Neural cell (in vitro differentiated cells): ENCODE data around the gene LRIT1.

ENCODE experiments used
- EP300 ChIP-seq: fragments of 450-650 bp; conservative IDR thresholded peaks from 2 replicates; pipeline ENCODE4 v1.6.1; 2014; ENCODE audit warnings: antibody characterized with exemption, mild to moderate bottlenecking, moderate library complexity; ENCODE audit not compliant: poor library complexity, severe bottlenecking
- EZH2 ChIP-seq: fragments of 200-600, 300-800 bp; shearing (Covaris generic), sonication (generic); IDR thresholded peaks from 2 replicates; pipeline ENCODE4 v1.6.1; 2014; ENCODE audit warnings: antibody characterized with exemption, low read length, borderline replicate concordance, mild to moderate bottlenecking; ENCODE audit not compliant: insufficient read depth, poor library complexity, severe bottlenecking
- MXI1 ChIP-seq: fragments of 450-650 bp; conservative IDR thresholded peaks from 2 replicates; pipeline ENCODE4 v1.6.1; 2014; ENCODE audit warnings: antibody characterized with exemption, mild to moderate bottlenecking; ENCODE audit not compliant: poor library complexity, severe bottlenecking
- POLR2AphosphoS5 ChIP-seq: IDR thresholded peaks from 2 replicates; pipeline ENCODE4 v1.6.1; 2012
- RAD21 ChIP-seq: fragments of 450-650 bp; conservative IDR thresholded peaks from 2 replicates; pipeline ENCODE4 v1.6.1; 2014; ENCODE audit warnings: antibody characterized with exemption, mild to moderate bottlenecking, moderate library complexity
- SMC3 ChIP-seq: fragments of 450-650 bp; conservative IDR thresholded peaks from 2 replicates; pipeline ENCODE4 v1.6.1; 2014; ENCODE audit warnings: antibody characterized with exemption, mild to moderate bottlenecking, moderate library complexity; ENCODE audit not compliant: poor library complexity
- TAF1 ChIP-seq: IDR thresholded peaks from 2 replicates; pipeline ENCODE4 v1.6.1; 2012; ENCODE audit warnings: low read depth
- TF ChIP-seq, protein P1 (sequence below): fragments of 450-650 bp; IDR thresholded peaks from 2 replicates; pipeline ENCODE4 v1.5.1; 2014; ENCODE audit warnings: antibody characterized with exemption, mild to moderate bottlenecking, moderate library complexity; ENCODE audit not compliant: poor library complexity, severe bottlenecking
- TF ChIP-seq, protein P2 (sequence below): IDR thresholded peaks from 2 replicates; pipeline ENCODE4 v1.6.1; 2012; ENCODE audit warnings: borderline replicate concordance

DNA sequence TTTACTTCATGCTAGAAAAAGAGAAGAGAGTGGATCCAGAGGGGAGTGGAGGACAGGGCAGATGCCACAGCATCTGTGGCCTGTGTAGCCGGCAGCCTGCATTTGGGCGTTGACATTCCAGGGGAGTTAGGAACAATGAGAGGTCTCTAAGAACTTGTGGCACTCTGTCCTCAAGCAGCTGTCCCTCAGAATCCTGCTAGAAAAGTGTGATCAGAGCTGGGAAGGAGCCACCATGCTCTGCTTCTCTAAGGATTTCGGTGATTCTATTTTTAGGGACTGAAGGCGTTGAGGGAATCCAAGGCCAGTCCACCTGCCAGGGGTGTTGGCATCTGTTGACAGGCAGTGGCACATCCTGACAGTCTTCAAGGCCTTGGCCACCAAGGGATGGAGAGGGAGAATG lies 23.6 kb downstream of the LRIT1 start:
- TF ChIP-seq RAD21: no peak
- TF ChIP-seq, protein P1, sequence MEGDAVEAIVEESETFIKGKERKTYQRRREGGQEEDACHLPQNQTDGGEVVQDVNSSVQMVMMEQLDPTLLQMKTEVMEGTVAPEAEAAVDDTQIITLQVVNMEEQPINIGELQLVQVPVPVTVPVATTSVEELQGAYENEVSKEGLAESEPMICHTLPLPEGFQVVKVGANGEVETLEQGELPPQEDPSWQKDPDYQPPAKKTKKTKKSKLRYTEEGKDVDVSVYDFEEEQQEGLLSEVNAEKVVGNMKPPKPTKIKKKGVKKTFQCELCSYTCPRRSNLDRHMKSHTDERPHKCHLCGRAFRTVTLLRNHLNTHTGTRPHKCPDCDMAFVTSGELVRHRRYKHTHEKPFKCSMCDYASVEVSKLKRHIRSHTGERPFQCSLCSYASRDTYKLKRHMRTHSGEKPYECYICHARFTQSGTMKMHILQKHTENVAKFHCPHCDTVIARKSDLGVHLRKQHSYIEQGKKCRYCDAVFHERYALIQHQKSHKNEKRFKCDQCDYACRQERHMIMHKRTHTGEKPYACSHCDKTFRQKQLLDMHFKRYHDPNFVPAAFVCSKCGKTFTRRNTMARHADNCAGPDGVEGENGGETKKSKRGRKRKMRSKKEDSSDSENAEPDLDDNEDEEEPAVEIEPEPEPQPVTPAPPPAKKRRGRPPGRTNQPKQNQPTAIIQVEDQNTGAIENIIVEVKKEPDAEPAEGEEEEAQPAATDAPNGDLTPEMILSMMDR: no peak
- TF ChIP-seq, protein P2, sequence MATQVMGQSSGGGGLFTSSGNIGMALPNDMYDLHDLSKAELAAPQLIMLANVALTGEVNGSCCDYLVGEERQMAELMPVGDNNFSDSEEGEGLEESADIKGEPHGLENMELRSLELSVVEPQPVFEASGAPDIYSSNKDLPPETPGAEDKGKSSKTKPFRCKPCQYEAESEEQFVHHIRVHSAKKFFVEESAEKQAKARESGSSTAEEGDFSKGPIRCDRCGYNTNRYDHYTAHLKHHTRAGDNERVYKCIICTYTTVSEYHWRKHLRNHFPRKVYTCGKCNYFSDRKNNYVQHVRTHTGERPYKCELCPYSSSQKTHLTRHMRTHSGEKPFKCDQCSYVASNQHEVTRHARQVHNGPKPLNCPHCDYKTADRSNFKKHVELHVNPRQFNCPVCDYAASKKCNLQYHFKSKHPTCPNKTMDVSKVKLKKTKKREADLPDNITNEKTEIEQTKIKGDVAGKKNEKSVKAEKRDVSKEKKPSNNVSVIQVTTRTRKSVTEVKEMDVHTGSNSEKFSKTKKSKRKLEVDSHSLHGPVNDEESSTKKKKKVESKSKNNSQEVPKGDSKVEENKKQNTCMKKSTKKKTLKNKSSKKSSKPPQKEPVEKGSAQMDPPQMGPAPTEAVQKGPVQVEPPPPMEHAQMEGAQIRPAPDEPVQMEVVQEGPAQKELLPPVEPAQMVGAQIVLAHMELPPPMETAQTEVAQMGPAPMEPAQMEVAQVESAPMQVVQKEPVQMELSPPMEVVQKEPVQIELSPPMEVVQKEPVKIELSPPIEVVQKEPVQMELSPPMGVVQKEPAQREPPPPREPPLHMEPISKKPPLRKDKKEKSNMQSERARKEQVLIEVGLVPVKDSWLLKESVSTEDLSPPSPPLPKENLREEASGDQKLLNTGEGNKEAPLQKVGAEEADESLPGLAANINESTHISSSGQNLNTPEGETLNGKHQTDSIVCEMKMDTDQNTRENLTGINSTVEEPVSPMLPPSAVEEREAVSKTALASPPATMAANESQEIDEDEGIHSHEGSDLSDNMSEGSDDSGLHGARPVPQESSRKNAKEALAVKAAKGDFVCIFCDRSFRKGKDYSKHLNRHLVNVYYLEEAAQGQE: no peak
- TF ChIP-seq EZH2: no peak
- no peak for TF ChIP-seq POLR2AphosphoS5
- no peak for TF ChIP-seq SMC3
- no peak for TF ChIP-seq EP300
- TF ChIP-seq TAF1: no peak
- no peak for TF ChIP-seq MXI1
